ENCODE data around the gene PRPF39. TPM values are rescaled to one million over a fixed set of nuclear protein-coding genes. Genes with fewer than 3 reads are reported as not detected.
A peak's percentile ranks its signal among the peaks of the same experiment; 100 is the strongest.

PRPF39 gene
- 41.7 and 44.5 TPM in 2 replicates for total RNA-seq
- long read RNA-seq, transcript PRPF39-201 (14 exons, 2,868 nt), result major isoform, 41 of 198 reads
- long read RNA-seq, partial matches to known transcripts, result 76 of 198 reads
- long read RNA-seq, other reads (novel, unspliced or antisense), result 76 of 198 reads

- H3K27me3 Mint-ChIP-seq (ENCODE audit: unreplicated experiment), result no peaks in the 10 kb centered on the region
- peaks cover 42% of the 10 kb centered on the region for H3K4me1 Mint-ChIP-seq (ENCODE audit: unreplicated experiment)
- H3K9me3 Mint-ChIP-seq (ENCODE audit: unreplicated experiment), result no peaks in the 10 kb centered on the region
- H3K27ac Mint-ChIP-seq (ENCODE audit: unreplicated experiment), result peak within 1 kb of the TSS; percentile 97
- peak; percentile 99 for DNase-seq (ENCODE audit: extremely low spot score, unreplicated experiment)
- peaks cover 9% of the 10 kb centered on the region for H3K36me3 Mint-ChIP-seq (ENCODE audit: unreplicated experiment)
- peak within 1 kb of the TSS; percentile 97 for H3K4me3 Mint-ChIP-seq (ENCODE audit: unreplicated experiment)
- no peak for TF ChIP-seq CTCF (IDR thresholded peaks at IDR 0.05)
These were observed at the start of gene PRPF39 for GRCh38 chr14:45083976-45084722. Gene PRPF39, plus strand, starts transcription at chr14:45084116. Its CDS starts 11,124 bp downstream, at chr14:45095240.

- TF ChIP-seq CTCF (IDR thresholded peaks at IDR 0.05), result no peak
- no peaks in the 10 kb centered on the region for H3K27me3 Mint-ChIP-seq (ENCODE audit: unreplicated experiment)
- DNase-seq (ENCODE audit: extremely low spot score, unreplicated experiment), result no peak
- H3K4me1 Mint-ChIP-seq (ENCODE audit: unreplicated experiment), result no peaks in the 10 kb centered on the region
- H3K4me3 Mint-ChIP-seq (ENCODE audit: unreplicated experiment), result no peak overlapping the region
- H3K36me3 Mint-ChIP-seq (ENCODE audit: unreplicated experiment), result peaks cover 36% of the 10 kb centered on the region
- peaks cover 4% of the 10 kb centered on the region for H3K9me3 Mint-ChIP-seq (ENCODE audit: unreplicated experiment)
- no peak overlapping the region for H3K27ac Mint-ChIP-seq (ENCODE audit: unreplicated experiment)
These were observed 49.2 kb upstream of the PRPF39 start for GRCh38 chr14:45034730-45035129.

- Mint-ChIP-seq H3K27me3 (ENCODE audit: unreplicated experiment) (no peaks in the 10 kb centered on the region), H3K9me3 (ENCODE audit: unreplicated experiment) (peaks cover 4% of the 10 kb centered on the region), H3K4me1 (ENCODE audit: unreplicated experiment) (no peaks in the 10 kb centered on the region), H3K4me3 (ENCODE audit: unreplicated experiment) (no peak overlapping the region), H3K36me3 (ENCODE audit: unreplicated experiment) (peaks cover 39% of the 10 kb centered on the region), H3K27ac (ENCODE audit: unreplicated experiment) (no peak overlapping the region)
- no peak for TF ChIP-seq CTCF (IDR thresholded peaks at IDR 0.05)
- DNase-seq (ENCODE audit: extremely low spot score, unreplicated experiment), result peak; percentile 78
These were observed 45.7 kb upstream of the PRPF39 start for GRCh38 chr14:45038256-45038655.

- peaks cover 4% of the 10 kb centered on the region for H3K9me3 Mint-ChIP-seq (ENCODE audit: unreplicated experiment)
- no peaks in the 10 kb centered on the region for H3K4me1 Mint-ChIP-seq (ENCODE audit: unreplicated experiment)
- DNase-seq (ENCODE audit: extremely low spot score, unreplicated experiment), result peak; percentile 62
- H3K36me3 Mint-ChIP-seq (ENCODE audit: unreplicated experiment), result peaks cover 39% of the 10 kb centered on the region
- H3K27me3 Mint-ChIP-seq (ENCODE audit: unreplicated experiment), result no peaks in the 10 kb centered on the region
- H3K27ac Mint-ChIP-seq (ENCODE audit: unreplicated experiment), result no peak overlapping the region
- H3K4me3 Mint-ChIP-seq (ENCODE audit: unreplicated experiment), result no peak overlapping the region
- TF ChIP-seq CTCF (IDR thresholded peaks at IDR 0.05), result no peak
These were observed 45.1 kb upstream of the PRPF39 start for GRCh38 chr14:45038865-45039264.

- Mint-ChIP-seq H3K9me3 (ENCODE audit: unreplicated experiment) (peaks cover 4% of the 10 kb centered on the region), H3K27ac (ENCODE audit: unreplicated experiment) (no peak overlapping the region), H3K36me3 (ENCODE audit: unreplicated experiment) (peaks cover 36% of the 10 kb centered on the region), H3K4me3 (ENCODE audit: unreplicated experiment) (no peak overlapping the region), H3K27me3 (ENCODE audit: unreplicated experiment) (no peaks in the 10 kb centered on the region), H3K4me1 (ENCODE audit: unreplicated experiment) (no peaks in the 10 kb centered on the region)
- no peak for TF ChIP-seq CTCF (IDR thresholded peaks at IDR 0.05)
- peak; percentile 72 for DNase-seq (ENCODE audit: extremely low spot score, unreplicated experiment)
These were observed 44.5 kb upstream of the PRPF39 start for GRCh38 chr14:45039390-45039789.

Data from osteocyte (in vitro differentiated cells).